ENCODE data around the gene RCOR3.

RCOR3 gene

GRCh38 chr1:211359876-211360275, 100.7 kb downstream of the RCOR3 start:
- Histone ChIP-seq H3K4me3 (ENCODE audit: low read length) (no peak overlapping the region), H3K9ac (ENCODE audit: low read length) (no peak overlapping the region), H3K27me3 (replicated peaks; ENCODE audit: control insufficient read depth, insufficient read depth, low read length) (no peaks in the 10 kb centered on the region), H3K4me1 (ENCODE audit: control insufficient read depth, insufficient read depth, low read length) (peaks cover 12% of the 10 kb centered on the region), H3K36me3 (ENCODE audit: control insufficient read depth, insufficient read depth, low read length, severe bottlenecking) (peaks cover 4% of the 10 kb centered on the region), H3K9me3 (ENCODE audit: control insufficient read depth, low read length) (no peaks in the 10 kb centered on the region)
- no peak for DNase-seq (ENCODE audit: low read depth)

GRCh38 chr1:211361202-211361601, 102.0 kb downstream of the RCOR3 start:
- no peaks in the 10 kb centered on the region for H3K27me3 ChIP-seq (replicated peaks; ENCODE audit: control insufficient read depth, insufficient read depth, low read length)
- DNase-seq (ENCODE audit: low read depth), result no peak
- H3K4me3 ChIP-seq (ENCODE audit: low read length), result no peak overlapping the region
- no peaks in the 10 kb centered on the region for H3K9me3 ChIP-seq (ENCODE audit: control insufficient read depth, low read length)
- peaks cover 9% of the 10 kb centered on the region for H3K36me3 ChIP-seq (ENCODE audit: control insufficient read depth, insufficient read depth, low read length, severe bottlenecking)
- peaks cover 12% of the 10 kb centered on the region for H3K4me1 ChIP-seq (ENCODE audit: control insufficient read depth, insufficient read depth, low read length)
- no peak overlapping the region for H3K9ac ChIP-seq (ENCODE audit: low read length)

Measured in adipocyte (in vitro differentiated cells).